NCI-H526 treated with DMSO at 0.1 percent for 48 hours (cell line): Measurements from ENCODE around the gene SKIDA1.

Source experiments
- DNase-seq: peaks from one replicate; lab custom pipeline; 2025; lab: John Stamatoyannopoulos, UW

Gene SKIDA1

DNA sequence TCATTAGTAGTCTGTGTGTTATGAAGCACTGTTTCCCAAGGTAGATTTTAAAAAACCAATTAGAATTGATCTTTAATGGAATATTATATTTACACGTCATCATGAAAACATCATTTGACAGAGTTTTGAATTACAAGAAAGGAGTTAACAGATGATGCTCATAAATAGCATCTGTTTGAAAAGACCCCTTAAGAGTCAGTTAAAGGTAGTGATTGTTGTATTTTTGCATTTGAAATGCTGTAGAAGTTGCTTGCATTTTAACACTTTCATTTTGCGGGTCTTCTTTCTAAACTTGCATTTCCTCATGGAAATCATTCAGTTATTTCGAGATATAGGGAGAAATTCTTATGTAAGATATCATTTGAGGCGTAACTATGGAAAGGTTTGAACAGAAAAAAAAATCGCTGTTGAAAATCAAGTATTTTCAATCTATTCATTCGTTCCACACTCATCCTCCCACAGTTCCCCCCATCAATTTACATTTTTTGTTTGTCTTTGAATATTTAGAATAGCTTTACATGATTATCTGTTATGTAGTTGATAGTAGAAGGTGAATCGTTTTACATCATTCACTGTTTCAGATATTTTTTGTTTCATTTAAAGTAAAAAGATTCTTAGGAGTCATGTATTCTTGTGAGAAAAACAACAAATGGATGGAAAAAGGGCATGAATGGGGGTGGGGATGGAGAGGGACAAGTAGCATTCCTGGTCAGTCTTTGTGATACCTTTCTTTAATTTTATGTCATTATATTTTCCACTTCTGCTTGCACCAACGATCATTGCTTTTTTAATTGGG lies 3.0 kb upstream of the SKIDA1 start:
- peak; percentile 47 for DNase-seq

DNA sequence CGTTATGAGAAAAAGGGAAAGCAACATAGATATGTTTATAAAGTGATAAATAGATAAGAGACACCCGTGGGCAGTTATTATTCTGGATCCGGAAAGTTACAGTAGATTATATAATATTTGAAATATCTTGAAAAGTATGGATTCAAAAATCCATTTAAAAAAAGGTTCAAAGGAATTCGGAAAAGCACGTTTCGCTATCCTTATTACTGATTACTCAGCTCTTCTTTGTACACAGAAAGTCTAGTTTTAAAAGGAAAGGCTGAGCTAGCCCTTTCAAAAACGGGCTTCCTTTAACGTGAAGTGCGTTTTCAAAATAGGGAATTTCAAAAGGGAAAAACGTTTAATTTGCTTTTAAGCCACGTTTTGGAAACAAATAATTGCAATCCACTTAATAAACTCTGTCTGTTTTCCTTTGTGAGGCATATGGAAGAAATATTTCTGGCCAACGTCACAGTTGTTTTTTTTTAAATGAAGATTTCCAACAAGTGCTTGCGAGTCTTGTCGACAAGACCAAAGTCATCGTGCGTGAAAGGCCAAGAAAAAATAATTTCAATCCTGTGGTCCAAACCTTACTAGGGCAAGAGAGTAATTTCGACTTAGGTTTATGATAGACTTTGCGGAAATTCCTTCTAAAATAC lies 2.2 kb upstream of the SKIDA1 start:
- peak; percentile 45 for DNase-seq

DNA sequence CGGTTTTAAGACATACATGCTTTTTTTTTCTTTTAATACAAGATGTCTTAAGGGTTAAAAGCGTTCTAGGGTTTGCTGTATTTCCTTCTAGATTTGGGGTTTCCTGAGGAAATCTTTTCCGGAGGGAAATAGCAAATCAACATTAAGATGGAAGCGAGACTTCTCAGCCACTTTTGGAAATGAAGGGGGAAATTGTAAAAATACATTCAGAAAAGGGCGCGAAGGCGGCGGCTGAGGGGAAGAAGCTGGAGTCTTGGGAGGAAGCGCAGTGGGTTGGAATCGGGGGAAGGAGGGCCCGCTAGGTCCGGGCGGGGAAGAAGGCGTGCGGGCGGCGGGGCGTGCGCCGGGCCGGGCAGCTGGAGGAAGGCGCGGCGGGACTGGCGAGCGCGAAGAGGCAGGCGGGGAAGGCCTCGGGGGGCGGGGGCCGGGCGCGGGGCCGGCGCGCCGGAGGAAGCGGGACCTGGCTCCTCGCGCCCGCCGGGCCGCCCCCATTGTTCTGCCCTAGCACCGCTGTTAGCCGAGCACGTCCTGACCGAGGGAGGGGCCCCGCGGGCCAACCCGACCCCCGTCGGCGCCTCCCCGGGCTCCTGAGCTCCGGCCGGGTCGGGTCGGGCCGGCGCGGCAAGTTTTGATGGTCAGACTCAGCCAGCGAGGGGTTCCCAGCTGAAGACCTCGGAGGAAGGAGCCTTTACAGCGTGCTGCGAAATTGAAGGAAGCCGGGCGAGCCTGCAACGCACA lies 1.5 kb upstream of the SKIDA1 start:
- no peak for DNase-seq

DNA sequence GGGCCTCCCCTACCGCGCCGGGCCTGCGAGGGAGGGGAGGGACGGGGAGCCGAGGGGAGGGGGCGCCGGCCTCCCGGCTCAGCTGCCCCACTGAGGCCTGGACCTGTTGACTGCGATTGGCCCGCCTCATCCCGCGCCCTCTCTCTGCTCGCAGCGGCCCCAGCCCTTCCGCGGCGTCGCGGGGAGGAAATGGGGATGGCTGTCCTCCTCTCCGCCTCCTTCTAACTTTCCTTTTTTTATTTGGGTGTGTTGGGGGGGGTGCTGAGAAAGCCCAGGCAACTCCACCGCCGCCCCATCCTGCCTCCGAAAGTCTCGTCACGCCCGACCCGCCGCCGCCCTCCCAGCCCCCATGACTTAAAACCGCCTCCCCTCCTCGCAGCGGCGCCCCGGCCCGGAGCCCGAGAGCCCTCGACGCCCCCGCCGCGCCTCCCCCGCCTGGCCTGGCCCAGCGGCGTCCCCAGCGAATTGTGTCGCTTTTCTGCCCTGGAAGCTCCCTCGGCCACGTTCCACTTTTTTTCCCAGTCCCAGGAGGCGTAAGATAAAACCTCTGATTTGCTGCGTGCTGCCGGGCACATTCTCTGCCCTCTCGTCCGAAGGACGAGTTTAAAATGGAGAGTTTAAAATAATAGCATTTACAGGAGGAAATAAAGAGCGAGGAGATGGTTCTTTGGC lies 842 bp upstream of the SKIDA1 start:
- DNase-seq, result peak; percentile 61

DNA sequence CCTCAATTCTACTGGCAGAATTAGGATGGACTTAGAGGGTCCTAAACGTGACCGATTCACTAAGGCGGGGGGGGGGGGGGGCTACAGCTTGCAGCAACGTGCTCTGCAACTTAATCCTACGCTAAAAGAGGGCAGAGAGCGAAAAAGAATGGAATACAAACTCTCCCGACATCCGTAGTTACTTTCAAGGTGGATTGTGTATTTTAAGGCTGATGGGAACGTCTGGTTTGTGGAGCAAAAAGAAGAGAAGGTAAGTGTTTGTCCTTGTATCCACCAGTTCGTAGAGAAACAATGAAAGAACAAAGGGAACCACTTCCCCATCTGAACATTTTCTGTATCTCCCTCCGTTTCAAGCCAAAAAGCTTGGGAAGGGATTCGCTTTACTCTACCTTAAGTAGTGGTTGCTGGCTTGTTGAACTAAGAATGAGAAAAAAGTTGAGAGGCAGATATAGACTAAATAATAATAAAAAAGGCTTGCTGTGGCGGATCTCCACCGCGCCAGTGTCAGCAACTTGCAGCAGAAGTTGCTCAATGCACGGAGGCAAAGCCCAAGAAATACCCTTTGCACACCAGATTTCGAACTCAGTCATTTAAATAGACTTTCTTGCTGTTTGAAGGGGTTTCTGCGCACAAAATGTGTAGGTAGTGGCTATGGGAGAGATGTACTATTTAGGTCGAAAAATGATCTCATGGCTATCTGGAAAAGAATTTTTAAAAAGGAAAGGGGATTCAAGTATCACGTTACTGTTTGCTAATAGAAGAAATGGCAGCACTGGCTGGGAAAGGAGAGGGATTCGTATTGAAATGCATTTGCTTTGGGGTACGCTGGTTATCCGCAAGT lies 736 bp downstream of the SKIDA1 start:
- peak; percentile 67 for DNase-seq

DNA sequence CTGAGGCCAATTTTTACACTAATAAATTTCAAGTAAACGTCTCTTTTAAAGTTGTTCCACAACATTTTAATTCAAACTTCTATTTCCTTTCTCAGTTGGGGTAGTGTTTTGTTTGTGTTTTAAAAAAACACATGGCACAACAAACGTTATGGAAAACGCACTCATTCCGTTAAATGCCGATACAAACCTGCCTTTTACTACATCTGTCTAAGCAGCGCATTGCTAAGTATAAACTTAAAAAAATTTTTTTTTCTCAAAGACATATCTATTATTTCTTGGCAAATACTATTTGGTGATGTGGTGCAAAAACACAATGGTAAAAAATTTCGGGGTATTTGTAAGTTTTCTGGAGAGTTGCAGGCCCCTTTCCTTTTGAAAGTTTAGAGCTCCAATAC lies 1.4 kb downstream of the SKIDA1 start:
- no peak for DNase-seq

DNA sequence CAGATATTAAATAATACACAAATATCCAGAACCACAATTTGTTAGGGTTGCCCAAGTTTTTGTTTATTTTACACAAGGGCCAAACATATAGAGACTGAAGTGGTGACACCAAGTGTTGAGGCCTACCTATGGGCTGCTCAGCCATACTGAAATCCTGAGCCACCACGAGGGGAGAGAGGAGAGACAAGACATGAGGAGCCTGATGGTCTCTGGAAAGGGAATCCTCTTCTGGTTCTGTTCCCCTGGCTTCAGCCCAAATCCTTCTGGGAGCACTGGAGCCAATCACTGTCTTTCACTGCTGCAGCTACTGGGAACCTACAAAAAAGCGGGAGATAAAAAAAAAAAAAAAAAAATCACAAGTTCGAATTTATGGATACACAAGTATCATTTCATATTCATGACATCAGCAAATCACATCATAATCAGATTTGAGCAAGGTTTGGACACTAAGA lies 1.9 kb downstream of the SKIDA1 start:
- DNase-seq, result no peak

DNA sequence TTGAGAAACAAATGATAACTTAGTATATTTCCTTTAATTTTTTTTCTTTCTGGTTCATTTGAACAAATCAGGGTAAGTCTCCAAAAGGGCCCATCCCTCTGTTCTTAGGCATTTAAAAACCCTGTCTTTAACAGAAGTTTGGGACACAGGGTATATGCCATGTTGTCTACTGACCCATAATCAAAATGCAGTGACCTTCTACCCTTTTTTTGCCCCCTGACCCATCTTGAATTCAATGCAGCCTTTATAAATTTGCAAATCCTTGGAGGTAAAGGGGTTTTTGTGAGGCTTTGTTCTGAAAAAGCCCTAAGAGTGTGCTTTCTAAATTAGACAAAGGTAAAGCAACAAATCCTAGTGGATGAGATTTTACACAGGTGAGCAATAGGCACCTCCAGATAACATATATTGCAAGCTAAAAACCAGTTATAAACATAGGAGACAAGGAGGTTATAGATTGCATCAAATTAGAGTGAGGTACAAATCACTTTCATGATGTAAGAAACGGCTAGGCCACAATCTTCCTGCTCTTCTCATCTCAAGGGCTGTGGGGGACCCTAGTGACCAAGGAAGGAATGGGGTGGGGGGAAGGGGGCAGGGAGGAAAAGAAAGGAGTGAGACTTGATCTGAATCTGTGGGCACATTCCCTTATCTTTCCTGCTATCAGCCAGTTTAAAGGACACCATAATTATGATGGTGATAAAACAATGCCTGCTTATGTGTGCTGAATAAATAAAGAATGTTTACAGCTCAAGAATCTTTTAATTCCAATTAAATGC lies 2.7 kb downstream of the SKIDA1 start:
- no peak for DNase-seq

DNA sequence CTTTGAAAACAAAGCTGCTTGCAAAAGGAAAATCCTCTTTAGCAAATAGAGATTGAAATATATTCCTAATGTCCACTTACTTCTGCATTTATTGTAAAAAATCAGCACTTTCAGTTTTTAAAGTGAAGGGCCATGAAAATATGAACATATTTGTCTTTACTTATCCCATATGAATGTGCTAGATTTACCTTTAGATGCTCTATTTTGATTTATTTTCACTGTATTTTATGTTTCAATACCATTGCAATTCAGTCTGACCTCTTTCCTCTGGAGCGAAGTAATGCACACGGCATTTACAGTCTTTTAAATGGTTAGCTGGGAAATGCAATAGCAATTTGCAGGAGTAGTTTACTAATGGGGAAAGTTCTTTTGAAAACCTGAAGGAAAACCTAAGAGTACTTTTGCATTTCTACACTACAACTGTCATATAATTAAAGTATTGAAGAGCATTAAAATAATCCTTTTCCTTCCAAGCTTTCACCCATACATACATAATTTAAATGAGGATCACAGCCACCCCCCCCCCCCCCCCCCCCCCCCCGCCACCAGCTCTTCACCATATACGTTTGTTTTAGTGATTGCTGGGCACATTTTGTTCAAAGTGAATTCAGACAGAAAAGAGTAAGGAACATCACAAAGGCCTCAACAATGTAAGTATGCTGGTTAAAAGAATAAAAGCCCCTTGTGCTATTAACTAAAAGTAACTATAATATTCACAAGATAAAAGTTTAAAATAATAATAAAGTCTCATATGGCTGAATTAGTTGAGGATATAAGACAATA lies 3.5 kb downstream of the SKIDA1 start:
- DNase-seq, result no peak

DNA sequence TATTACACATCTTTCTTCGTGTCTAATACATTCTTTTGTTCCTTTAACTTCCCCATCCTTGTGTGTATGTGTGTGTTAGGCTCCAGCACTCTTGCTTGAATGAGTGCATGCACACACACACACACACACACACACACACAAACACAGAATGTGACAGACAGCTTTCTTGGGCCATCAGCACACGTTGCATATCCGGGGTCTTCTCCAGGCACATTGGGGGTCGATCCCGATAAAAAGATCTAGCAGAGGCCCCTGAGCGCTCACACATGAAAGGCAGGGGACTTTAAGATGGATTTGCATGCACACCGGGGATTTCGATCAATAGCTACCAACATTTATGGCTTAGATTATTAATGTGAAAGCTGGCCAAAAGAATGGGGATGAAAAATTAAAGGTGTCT lies 4.5 kb downstream of the SKIDA1 start:
- DNase-seq, result no peak

DNA sequence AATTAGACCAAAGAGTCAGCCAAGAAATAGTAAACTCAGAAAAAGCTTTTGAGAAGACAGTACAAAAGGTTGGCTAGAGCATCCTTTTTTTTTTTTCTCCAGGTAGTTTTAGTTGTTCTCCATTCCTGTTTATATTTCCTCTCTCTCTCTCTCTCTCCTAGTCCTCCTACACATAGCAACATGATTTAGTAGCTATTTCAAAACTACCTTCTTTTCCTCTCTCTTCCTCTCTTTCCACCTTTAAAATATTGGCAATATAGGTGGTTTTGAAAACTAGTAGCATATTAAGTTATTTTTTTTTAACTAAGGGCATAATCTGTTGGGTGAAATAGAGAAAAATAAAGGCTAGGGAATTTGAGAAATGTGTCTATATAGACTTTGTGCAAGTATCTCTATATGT lies 5.0 kb downstream of the SKIDA1 start:
- no peak for DNase-seq

DNA sequence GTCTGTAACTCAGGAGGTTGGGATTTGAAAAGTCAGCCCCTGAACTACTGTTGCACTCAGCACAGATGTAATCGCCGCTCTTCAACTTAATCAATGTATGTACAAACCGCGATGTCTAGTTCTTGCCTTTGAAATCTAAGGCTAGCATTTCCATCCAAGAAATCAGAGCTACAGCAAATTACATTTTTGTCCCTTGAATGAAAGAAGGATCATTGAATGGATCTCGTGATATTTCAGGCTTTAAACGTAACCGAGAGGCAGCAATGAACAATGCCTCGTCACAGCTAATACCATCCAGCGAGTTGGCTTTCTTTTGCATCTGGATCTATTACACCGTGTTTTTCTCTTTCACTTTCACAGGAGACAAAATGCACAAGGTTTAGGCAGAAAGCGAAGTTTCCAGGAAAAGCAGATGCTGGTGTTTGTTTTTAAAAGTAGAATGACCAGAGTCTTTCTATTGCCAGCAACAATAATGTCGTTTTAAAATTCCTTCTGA lies 5.5 kb downstream of the SKIDA1 start:
- peak; percentile 57 for DNase-seq

DNA sequence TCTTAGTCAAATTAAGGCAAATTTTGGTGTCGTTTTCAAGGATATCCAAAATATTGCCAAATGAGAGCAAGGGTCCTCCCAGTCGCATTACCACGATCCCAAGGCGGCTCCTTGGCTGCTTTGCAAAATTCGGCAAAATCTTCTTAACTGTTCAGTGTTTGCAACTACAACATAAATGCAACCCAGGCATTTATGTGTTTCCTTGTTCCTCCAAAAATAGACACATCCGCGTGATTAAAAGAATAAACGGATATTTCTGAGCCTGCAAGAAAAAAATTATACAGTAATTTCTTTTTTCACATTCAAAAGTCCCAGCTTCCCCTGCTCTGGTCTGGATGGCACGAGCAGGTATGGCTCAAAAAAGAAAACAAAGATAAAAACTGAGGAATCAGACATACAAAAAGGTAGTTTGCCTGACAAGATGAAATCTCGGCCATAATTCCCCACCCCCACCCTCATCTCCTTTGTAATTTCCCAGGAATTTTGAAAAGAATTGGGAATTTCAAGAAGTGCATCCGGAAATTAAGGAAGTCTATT lies 6.0 kb downstream of the SKIDA1 start:
- no peak for DNase-seq

DNA sequence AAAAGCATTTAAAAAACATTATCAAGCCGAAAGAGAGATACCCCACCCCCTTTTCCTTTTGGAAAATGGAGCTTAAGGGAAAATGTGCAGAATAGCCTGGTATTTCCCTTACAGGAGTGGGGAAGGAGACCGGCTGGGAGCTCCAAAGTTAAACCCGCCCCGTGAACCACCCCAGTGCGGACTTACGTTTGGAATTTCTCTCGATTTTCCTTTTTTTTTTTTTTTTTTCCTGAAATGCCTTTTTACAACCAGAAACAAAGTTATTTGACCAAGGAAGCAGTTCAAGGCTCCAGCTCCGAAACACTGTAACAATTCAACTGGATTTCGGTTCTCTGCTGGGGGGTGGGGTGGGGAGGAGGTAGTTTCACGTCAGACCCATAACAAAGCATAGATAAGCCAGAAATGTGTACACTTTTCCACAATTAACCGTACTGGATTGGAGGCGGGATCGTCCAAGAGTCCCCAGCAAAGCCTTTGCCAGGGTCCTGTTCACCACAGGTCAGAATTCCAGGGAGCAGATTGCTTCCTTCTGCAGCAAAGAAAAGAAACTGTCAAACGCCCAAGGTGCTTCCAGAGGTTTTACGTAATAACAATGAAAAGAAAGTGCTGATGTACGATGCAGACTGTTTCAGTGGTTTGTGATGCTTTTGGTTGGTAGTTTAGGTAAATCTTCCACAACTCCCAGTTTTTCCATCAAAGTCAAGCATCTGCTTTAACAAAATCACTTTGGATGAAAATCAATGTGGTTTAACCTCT lies 6.7 kb downstream of the SKIDA1 start:
- peak; percentile 32 for DNase-seq

DNA sequence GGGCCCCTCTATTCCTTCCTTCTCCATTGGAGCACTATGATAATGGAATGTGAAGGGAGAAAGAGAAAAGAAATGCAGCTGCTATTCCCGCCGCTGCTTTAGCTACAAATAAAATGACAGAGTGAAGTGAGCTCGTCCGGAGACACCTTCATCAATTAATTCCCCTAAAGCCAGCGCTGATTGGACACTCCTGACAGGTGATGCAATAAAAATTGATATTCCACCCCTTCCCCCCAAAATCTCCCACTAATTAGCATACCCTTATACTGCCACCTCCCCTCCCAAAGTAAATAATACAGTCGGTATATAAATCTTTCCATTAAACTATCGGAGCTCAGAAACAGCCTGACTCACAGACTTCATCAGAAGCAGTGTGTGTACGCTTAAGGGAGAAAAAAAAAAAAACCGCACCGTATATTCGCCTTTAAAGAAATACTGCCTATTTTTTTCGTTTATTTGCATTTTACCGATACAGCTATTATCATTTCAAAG lies 7.3 kb downstream of the SKIDA1 start:
- DNase-seq, result peak; percentile 84

DNA sequence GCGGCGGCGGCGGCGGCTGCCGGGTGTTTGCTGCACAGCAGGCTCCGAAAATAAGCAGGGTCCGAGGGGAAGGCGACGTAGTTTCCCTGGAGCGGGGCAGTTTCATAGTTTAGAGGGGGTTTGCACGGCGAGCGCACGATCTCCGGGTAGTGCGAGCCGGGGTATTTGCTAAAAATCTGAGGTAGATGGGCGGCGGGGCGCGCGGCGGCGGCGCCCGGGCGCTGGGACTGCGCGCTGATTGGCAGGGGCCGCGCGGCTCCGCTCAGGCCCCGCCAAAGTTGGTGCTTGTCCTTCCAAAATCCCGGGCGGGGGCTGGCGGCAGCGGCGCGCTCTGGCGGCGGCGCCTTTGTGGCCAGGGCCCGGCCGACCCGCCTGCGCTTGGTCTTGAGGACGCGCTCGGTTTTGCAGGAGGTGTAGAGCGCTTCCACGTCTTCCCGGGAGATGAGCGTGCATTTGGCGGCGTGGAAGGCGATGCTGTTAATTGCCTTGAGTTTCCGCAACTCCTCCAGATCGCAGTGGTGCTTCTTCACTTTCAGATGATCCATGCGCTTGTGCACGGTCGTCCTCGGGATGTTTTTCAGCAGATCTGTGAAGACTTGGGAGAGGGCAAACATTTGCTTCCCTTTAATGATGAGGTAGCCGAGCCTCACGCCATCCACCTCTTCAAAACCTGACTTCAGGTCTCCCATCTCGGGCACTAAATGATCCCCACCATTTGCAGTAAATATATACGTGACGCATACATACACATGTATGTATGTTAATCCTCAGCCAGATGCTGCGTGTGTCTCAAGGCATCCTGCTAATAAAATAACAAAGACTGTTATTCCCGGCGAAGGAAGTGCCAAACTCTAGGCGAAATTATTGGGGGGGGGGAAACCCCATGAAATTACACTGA lies 8.1 kb downstream of the SKIDA1 start:
- peak; percentile 67 for DNase-seq
